DOHH2 (cell line): Measurements from ENCODE around the gene UBR2.

ENCODE experiments used
- CTCF ChIP-seq: fragments of 200-600 bp; sonication (generic); IDR thresholded peaks from one replicate; pipeline ENCODE4 v1.5.1; 2014; ENCODE audit warnings: antibody characterized with exemption, mild to moderate bottlenecking, low read depth, low read length; ENCODE audit not compliant: poor library complexity, severe bottlenecking
- EZH2phosphoT487 ChIP-seq: fragments of 200-600 bp; sonication (generic); IDR thresholded peaks from 2 replicates; pipeline ENCODE4 v1.6.1; 2017; ENCODE audit warnings: borderline replicate concordance, mild to moderate bottlenecking, antibody characterized with exemption, low read length, moderate library complexity, mixed read lengths

GRCh38 chr6:42610416-42610815 is 46.6 kb downstream of the UBR2 start:
- TF ChIP-seq CTCF = no peak
- TF ChIP-seq EZH2phosphoT487 = no peak
